Mucosa of descending colon (tissue), 3 donors: ENCODE data around the gene RFPL4A. TPM values are rescaled to one million over a fixed set of nuclear protein-coding genes. Genes with fewer than 3 reads are reported as not detected.

Experiments
- ATAC-seq: fragments of 200-7000 bp; cut with Tn5 transposase; one replicate; pipeline ENCODE4 v1.9.1; 2020; ENCODE audit warnings: mild to moderate bottlenecking, moderate library complexity
- DNase-seq, 3 donors: peaks; one replicate each; pipeline ENCODE4 v3.0.0-alpha.2; 2020
- H3K36me3 ChIP-seq: fragments of 200-600 bp; one replicate; pipeline ENCODE4 v1.8.0; 2021; ENCODE audit warnings: low read depth, mild to moderate bottlenecking
- H3K4me1 ChIP-seq: fragments of 200-600 bp; one replicate; pipeline ENCODE4 v1.8.0; 2021; ENCODE audit warnings: low read depth, mild to moderate bottlenecking
- H3K4me3 ChIP-seq: fragments of 200-600 bp; one replicate; pipeline ENCODE4 v1.8.0; 2021; ENCODE audit warnings: mild to moderate bottlenecking
- H3K9me3 ChIP-seq: fragments of 200-600 bp; one replicate; pipeline ENCODE4 v1.8.0; 2021; ENCODE audit warnings: mild to moderate bottlenecking
- intact Hi-C, 2 donors: fragments of 100-400 bp; cut with DNase I in 1 of 2; cut with micrococcal nuclease in 1 of 2; formaldehyde crosslinking; loops; one replicate each; pipeline versions ENCODE4 v1.11.0 to v1.11.1; 2022; cut with DNase I, micrococcal nuclease
- total RNA-seq, 3 donors: library from RNA; stranded (reverse); fragmentation: NEBNext Ultra II Directional in 2 of 3; extraction: Animal tissue kit (Norgen Biotek cat#: 25700) in 2 of 3; gene quantifications; one replicate each; pipeline versions ENCODE4 v1.2.1 to v1.2.4, GENCODE V29; 2021 to 2023
- TF ChIP-seq, protein P1 (sequence below): fragments of 200-600 bp; IDR thresholded peaks from one replicate; pipeline ENCODE4 v1.8.0; 2022; ENCODE audit warnings: antibody characterized with exemption, mild to moderate bottlenecking
- donor health status: DM: no; HTN: no; CAD: no; lungs with moderate emphysema.
- donor health status: DM: no; HTN: no; CAD: no.
- donor health status: DM: no; HTN: yes; CAD: no.

RFPL4A gene
- total RNA-seq, 3 donors from 2014 or later = not detected

DNA sequence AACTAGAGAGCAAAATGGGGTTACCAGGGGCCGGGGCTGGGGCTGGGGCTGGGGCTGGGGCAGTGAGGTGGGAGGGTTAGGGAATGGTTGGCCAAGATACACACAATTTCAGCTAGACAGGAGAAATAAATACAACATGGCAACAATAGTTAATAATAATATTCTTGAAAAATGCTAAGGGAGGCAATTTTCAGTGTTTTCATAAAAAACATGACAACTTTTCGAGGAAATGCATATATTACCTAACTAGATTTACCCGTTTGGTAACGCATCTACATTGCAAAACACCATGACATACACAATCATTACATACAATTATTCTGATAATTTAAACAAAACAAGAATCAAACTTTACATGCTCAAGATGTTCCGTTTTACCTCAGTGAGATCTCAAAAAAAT lies 22.2 kb downstream of the RFPL4A start:
- TF ChIP-seq, protein P1, sequence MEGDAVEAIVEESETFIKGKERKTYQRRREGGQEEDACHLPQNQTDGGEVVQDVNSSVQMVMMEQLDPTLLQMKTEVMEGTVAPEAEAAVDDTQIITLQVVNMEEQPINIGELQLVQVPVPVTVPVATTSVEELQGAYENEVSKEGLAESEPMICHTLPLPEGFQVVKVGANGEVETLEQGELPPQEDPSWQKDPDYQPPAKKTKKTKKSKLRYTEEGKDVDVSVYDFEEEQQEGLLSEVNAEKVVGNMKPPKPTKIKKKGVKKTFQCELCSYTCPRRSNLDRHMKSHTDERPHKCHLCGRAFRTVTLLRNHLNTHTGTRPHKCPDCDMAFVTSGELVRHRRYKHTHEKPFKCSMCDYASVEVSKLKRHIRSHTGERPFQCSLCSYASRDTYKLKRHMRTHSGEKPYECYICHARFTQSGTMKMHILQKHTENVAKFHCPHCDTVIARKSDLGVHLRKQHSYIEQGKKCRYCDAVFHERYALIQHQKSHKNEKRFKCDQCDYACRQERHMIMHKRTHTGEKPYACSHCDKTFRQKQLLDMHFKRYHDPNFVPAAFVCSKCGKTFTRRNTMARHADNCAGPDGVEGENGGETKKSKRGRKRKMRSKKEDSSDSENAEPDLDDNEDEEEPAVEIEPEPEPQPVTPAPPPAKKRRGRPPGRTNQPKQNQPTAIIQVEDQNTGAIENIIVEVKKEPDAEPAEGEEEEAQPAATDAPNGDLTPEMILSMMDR = no peak
- Histone ChIP-seq H3K4me3 (no peak overlapping the region), H3K36me3 (no peaks in the 10 kb centered on the region), H3K9me3 (no peaks in the 10 kb centered on the region), H3K4me1 (no peaks in the 10 kb centered on the region)
- intact Hi-C loops = no loop called here
- ATAC-seq (no peak), DNase-seq (no peak)

DNA sequence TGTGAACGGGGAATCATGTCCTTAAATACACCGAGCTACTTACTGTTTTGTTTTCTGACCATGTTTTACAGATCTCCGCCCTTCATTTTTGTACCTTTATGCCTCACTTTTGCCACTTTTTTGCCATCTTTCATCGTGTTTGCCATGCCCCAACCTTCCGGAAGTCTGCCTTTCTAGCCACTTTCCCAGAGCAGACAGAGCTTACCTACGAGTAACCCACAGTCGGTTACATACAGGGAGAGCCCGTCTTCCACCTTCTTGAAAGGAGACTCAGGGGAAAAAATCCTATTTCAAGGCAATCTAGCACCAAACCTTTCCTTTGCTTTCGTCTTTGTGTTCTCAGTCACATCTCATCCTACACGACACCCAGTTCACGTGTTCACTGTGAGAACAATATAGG lies 36.1 kb downstream of the RFPL4A start:
- TF ChIP-seq, protein P1 = no peak
- ATAC-seq (no peak), DNase-seq (no peak)
- no peak overlapping the region for H3K4me3 ChIP-seq
- H3K9me3 ChIP-seq = no peaks in the 10 kb centered on the region
- H3K4me1 ChIP-seq = no peaks in the 10 kb centered on the region
- intact Hi-C loops = no loop called here
- no peaks in the 10 kb centered on the region for H3K36me3 ChIP-seq

DNA sequence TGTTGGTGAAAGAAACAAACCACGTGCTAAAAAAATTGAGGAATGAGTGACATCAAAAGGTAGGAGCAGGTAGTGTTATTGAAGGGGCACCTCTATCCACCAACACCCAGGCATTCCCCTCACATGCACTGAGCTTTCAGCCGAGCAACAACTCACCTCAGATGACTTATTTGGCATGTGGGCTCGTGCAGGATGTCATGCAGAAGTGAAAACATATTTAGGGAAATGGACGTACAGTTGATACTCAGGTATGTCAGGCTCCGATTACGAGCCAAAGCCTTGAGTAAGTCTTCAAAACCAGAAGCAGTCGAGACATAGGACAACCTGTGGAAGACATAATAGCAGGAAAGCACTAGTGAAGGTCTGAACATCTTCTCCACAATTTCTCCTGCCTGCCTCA lies 42.5 kb downstream of the RFPL4A start:
- intact Hi-C loops = no loop called here
- TF ChIP-seq, protein P1 = no peak
- ATAC-seq (no peak), DNase-seq (no peak)
- Histone ChIP-seq H3K4me3 (no peak overlapping the region), H3K9me3 (no peaks in the 10 kb centered on the region), H3K4me1 (no peaks in the 10 kb centered on the region), H3K36me3 (no peaks in the 10 kb centered on the region)

DNA sequence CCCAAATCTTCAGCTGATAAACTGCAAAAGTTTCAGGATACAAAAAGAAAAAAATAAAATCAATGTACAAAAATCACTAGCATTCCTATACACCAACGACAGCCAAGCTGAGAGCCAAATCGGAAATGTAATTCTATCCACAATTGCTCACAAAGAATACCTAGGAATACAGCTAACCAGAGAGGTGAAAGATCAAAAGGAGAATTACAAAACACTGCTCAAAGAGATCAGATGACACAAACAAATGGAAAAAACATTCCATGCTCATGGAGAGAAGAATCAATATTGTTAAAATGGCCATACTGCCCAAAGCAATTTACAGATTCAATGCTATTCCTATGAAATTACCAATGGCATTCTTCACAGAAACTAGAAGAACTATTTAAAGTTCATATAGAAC lies 43.4 kb downstream of the RFPL4A start:
- H3K4me3 ChIP-seq = no peak overlapping the region
- ATAC-seq (no peak), DNase-seq (no peak)
- no peaks in the 10 kb centered on the region for H3K36me3 ChIP-seq
- no peaks in the 10 kb centered on the region for H3K4me1 ChIP-seq
- no peaks in the 10 kb centered on the region for H3K9me3 ChIP-seq
- TF ChIP-seq, protein P1 = no peak
- intact Hi-C loops = no loop called here

DNA sequence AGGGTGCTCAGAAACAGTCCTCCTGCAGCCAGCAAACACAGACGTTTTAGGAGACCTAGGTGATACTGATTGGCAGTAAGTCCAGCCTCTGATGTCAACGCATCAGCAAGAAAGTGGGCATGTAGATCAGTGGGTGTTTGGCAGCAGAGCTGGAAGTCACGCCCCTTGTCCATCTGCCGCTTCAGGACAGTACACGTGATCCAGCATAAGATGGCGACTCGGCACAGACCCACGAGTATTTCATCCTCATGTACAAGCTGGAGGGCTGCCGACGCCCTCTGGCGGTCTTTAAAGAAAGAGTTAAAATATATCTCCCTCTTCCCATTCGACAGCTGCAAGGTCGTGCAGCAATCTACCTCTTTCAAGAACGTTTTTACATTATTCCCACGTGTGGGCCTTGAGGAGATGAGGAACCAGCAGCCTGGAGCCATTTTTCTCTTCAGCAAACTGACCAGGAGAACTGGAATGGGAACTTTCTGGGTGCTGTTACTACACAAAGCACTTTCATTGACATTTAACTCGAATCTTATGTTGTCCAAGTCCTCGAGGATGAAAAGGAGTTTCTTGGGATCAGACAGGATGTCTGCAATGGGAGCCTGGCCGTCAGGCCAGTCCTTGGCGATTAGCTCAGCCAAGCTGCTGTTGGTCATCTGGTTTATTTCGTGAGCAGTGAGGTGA lies 50.6 kb downstream of the RFPL4A start:
- Histone ChIP-seq H3K4me3 (no peak overlapping the region), H3K4me1 (no peaks in the 10 kb centered on the region), H3K36me3 (no peaks in the 10 kb centered on the region), H3K9me3 (no peaks in the 10 kb centered on the region)
- TF ChIP-seq, protein P1 = peak; percentile 27
- DNase-seq = peak; percentile 62 to 78 (median 74)
- intact Hi-C loops = no loop called here
- ATAC-seq = peak; percentile 99

DNA sequence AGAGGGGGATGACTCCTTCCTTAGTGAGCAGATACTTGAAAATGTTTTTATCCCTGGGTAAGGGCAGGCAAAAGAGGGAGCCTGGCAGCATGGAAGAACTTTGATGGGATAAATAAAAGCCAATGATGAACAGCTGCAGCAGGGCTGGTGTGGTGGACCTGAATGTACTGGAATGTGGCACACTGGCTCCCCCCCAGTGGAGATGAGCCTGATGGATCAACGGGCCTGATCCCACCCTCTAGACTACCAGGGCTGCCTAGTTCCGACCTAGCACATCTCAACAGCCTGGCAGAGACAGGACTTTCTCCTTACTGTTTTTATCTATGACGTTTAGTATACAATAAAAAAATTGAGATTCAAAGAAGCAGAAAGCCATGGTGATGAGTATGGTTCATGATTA lies 52.4 kb downstream of the RFPL4A start:
- ATAC-seq = no peak
- TF ChIP-seq, protein P1 = no peak
- intact Hi-C loops = no loop called here
- Histone ChIP-seq H3K36me3 (no peaks in the 10 kb centered on the region), H3K4me3 (no peak overlapping the region), H3K9me3 (no peaks in the 10 kb centered on the region), H3K4me1 (no peaks in the 10 kb centered on the region)
- no peak for DNase-seq
